GM10248 (cell line): ENCODE measurements around the gene TNIK.
"Not testable (repeated sequence)": the region's sequence is repeated elsewhere in the genome, so short reads cannot be mapped to it uniquely, and the experiment has no call there.

Source experiments
- CTCF ChIA-PET: fragments of 300-600 bp; sonication (Branson Sonifier 250); formaldehyde crosslinking; extraction: SDS; loops from one replicate; lab custom pipeline; 2021; ENCODE audit warnings: antibody characterized with exemption; lab: Yijun Ruan, JAX
- POLR2A ChIA-PET: fragments of 350-650 bp; sonication (Branson Sonifier 250); formaldehyde crosslinking; extraction: SDS; loops from one replicate; lab custom pipeline; 2020; ENCODE audit warnings: antibody characterized with exemption; lab: Yijun Ruan, JAX
- DNase-seq: peaks from one replicate; pipeline ENCODE4 v3.0.0; 2012; ENCODE audit errors: extremely low spot score
- TF ChIP-seq, protein P1 (sequence below): IDR thresholded peaks from 2 replicates; pipeline ENCODE4 v1.5.1; 2012; ENCODE audit warnings: mild to moderate bottlenecking, low read depth; ENCODE audit errors: extremely low read depth, missing control alignments, control extremely low read depth

TNIK gene

DNA sequence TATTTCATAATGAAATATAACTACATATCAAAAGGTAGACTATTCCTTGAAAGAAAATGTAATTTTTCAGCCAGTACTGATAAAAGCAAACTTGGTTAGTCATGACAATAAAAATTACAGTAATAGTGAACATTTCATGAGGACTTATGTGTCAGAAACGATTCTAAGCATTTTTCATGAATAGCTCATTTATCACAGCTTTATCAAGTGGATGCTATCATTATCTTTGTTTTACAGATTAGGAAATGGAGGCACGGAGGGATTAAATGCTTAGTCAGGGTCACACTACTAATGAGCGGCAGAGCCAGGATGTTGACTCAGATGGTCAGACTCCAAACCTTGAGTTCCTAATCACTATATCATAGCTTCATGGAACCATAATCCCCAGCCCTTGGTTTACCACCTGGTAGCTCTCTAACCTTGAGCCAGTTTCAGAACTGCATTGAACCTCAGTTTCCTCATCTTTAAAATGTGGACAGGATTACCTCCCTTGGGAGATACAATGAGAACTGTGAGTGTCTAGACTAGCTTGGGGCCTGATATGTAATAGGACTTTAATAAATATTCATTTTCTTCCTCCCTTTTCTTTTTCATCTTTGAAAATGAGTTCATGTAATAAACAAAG is 85.4 kb downstream of the TNIK start:
- ChIA-PET CTCF (interaction anchor here (0.8 to 1.8 kb wide), 9 partner anchors 11 to 83 kb away, joined by 3 to 7 read pairs (median 3); no protein-coding TSS in a partner anchor), POLR2A (no interaction called here)
- TF ChIP-seq, protein P1, sequence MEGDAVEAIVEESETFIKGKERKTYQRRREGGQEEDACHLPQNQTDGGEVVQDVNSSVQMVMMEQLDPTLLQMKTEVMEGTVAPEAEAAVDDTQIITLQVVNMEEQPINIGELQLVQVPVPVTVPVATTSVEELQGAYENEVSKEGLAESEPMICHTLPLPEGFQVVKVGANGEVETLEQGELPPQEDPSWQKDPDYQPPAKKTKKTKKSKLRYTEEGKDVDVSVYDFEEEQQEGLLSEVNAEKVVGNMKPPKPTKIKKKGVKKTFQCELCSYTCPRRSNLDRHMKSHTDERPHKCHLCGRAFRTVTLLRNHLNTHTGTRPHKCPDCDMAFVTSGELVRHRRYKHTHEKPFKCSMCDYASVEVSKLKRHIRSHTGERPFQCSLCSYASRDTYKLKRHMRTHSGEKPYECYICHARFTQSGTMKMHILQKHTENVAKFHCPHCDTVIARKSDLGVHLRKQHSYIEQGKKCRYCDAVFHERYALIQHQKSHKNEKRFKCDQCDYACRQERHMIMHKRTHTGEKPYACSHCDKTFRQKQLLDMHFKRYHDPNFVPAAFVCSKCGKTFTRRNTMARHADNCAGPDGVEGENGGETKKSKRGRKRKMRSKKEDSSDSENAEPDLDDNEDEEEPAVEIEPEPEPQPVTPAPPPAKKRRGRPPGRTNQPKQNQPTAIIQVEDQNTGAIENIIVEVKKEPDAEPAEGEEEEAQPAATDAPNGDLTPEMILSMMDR = no peak
- DNase-seq = no peak

DNA sequence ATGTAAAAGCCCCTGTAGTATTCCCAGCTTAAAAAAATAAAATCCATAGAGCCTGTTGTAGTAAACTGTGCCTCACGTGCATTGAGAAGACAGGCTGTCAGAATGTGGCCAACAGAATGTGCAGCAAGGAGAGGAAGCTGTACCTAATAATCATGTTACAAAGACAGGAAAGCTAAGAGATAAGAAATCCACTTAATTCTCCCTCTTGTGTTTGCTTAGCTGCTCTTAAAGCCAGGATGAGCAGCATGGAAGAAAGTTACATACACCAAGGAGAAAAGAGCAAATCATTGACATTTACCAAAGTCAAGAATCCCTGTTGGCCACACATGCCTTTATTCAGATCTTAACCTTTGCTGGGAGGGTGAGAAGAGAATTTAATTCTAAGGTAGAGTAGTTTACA is 85.9 kb downstream of the TNIK start:
- POLR2A ChIA-PET = no interaction called here
- DNase-seq = no peak
- TF ChIP-seq, protein P1 = no peak
- CTCF ChIA-PET = interaction anchor here (0.9 to 1.8 kb wide), 8 partner anchors 10 to 82 kb away, joined by 3 to 7 read pairs (median 4); no protein-coding TSS in a partner anchor

DNA sequence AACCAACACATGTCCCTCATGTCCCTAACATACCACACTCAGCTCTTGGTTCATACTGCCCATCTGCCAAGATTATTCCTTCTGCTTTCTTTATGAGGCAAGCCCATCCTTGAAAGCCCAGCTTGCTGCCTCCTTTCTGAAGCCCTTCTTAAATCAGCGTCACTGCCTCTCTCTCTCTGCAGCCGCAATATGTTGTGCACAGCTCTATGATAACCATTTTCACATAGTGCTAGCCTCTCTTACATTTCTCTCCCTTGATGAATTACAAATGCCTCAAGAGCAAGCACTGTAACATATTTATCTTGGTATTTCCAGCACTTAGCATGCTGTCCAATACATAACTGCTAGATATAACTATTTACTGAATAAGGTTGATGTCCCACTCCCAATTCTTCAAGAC is 86.5 kb downstream of the TNIK start:
- ChIA-PET POLR2A (no interaction called here), CTCF (interaction anchor here (1.0 to 1.8 kb wide), 6 partner anchors 13 to 56 kb away, joined by 3 to 7 read pairs (median 4); no protein-coding TSS in a partner anchor)
- TF ChIP-seq, protein P1 = no peak
- no peak for DNase-seq

DNA sequence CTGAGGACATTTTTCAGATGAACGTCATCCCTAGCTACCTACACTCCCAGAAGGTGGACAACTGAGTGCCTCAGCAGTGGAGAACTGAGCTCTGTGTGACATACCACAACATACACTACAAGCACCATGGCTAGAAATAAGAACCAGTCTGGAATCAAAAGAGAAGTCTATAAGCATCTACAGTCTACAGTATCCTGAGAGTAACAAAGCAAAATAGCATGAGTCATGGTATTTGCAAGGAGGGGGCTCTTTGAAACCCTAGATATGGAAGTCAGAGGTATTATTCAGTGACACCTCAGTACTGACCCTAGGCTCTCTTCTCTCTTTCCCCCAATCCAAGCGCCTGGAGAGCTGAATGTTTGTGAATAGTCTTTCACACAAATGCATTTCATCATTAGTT is 87.5 kb downstream of the TNIK start:
- ChIA-PET POLR2A (no interaction called here), CTCF (interaction anchor here (1.0 to 4.7 kb wide), 5 partner anchors 8 to 55 kb away, joined by 3 to 28 read pairs (median 4); no protein-coding TSS in a partner anchor)
- DNase-seq = no peak
- TF ChIP-seq, protein P1 = no peak

DNA sequence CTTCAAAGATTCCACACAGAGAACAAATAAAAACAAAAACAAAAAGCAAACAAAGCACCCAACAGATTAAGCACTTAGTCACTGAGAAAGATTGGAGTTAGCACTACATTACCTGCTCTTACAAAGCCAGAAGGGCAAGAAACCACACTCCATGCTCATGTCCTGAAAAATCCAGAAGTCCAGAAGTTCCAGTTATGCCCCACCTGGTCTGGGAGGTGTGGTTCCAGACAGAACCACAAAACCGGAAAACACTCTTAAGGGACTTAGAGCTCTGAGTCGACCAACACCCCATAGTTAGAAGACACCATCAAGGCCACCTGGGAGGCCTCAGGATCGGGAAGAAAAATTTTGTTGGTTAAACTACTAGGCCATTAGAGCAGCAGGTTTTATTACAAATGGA is 88.9 kb downstream of the TNIK start:
- no peak for DNase-seq
- ChIA-PET CTCF (interaction anchor here (0.9 to 4.7 kb wide), 5 partner anchors 8 to 195 kb away, joined by 3 to 28 read pairs (median 3); no protein-coding TSS in a partner anchor), POLR2A (no interaction called here)
- TF ChIP-seq, protein P1 = no peak

DNA sequence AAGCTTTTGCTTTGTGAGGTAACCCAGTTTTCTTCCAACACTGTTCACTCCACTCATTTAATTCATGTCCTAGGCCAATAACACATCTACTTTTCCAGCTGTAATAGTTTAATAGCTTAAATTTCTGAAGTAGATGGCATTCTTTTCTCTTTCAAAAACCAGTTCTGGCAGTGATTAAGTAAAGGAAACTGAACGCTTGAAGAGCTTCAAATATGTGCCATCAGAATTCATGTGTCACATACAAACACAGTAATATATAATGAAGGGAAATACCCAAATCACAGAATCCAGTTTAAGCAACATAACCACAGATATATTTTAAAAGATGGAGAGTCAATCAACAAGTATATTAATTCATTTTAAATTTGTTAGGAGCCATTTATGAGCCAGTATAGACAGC is 91.0 kb downstream of the TNIK start:
- ChIA-PET POLR2A (no interaction called here), CTCF (interaction anchor here (0.9 to 4.7 kb wide), 7 partner anchors 8 to 60 kb away, joined by 3 to 28 read pairs (median 4); no protein-coding TSS in a partner anchor)
- no peak for DNase-seq
- TF ChIP-seq, protein P1 = no peak

DNA sequence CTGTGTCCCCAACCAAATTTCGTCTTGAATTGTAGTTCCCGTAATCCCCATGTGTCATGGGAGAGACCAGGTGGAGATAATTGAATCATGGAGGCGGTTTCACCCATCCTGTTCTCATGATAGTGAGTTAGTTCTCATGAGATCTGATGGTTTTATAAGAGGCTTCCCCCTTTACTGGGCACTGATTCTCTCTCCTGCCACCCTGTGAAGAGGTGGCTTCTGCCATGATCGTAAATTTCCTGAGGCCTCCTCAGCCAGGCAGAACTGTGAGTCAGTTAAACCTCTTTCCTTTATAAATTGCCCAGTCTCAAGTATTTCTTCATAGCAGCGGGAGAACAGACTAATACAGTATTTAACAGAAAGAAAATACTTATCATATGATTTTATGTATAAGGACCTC is 93.5 kb downstream of the TNIK start:
- CTCF ChIA-PET = interaction anchor here (1.0 to 1.9 kb wide), 3 partner anchors 11 to 28 kb away, joined by 3 to 6 read pairs (median 6); no protein-coding TSS in a partner anchor
- DNase-seq, POLR2A ChIA-PET: not testable (repeated sequence)
